A673 (cell line): Measurements from ENCODE around the gene RBFOX2. TPM values are rescaled to one million over a fixed set of nuclear protein-coding genes. Genes with fewer than 3 reads are reported as not detected.
A peak's percentile ranks its signal among the peaks of the same experiment; 100 is the strongest.

Experiments
- BruUV-seq: library from RNA; stranded (reverse); fragments of 400-500 nt; replicated peaks from 2 replicates; lab custom pipeline; 2021; lab: Mats Ljungman, UMichigan
- CTCF ChIA-PET: fragments of 300-600 bp; sonication (Branson Sonifier 250); formaldehyde crosslinking; loops from one replicate; lab custom pipeline; 2022; ENCODE audit warnings: antibody characterized with exemption; lab: Charles Lee
- POLR2A ChIA-PET: fragments of 300-600 bp; sonication (Branson Sonifier 250); formaldehyde crosslinking; loops from one replicate; lab custom pipeline; 2022; ENCODE audit warnings: antibody characterized with exemption; ENCODE audit not compliant: low non-redundant PET; lab: Charles Lee
- DNase-seq: peaks from one replicate; pipeline ENCODE4 v3.0.0-alpha.2; 2015; ENCODE audit warnings: low spot score
- H3K27ac ChIP-seq: fragments of 200-600 bp; sonication (generic); 2 replicates; pipeline ENCODE4 v1.5.1; 2016; ENCODE audit warnings: mixed run types, low read depth, mild to moderate bottlenecking, mixed read lengths, antibody characterized with exemption, low read length; ENCODE audit not compliant: poor library complexity, severe bottlenecking
- H3K27me3 ChIP-seq: fragments of 200-600 bp; sonication (generic); replicated peaks from 2 replicates; pipeline ENCODE4 v1.6.1; 2017; ENCODE audit warnings: mixed run types, low read depth, mild to moderate bottlenecking, mixed read lengths, antibody characterized with exemption, low read length; ENCODE audit not compliant: insufficient read depth, poor library complexity
- H3K36me3 ChIP-seq: fragments of 200-600 bp; sonication (generic); 2 replicates; pipeline ENCODE4 v1.6.1; 2016; ENCODE audit warnings: mixed run types, mild to moderate bottlenecking, mixed read lengths, antibody characterized with exemption, low read length; ENCODE audit not compliant: insufficient read depth, poor library complexity, severe bottlenecking
- H3K4me1 ChIP-seq: fragments of 200-600 bp; sonication (generic); 2 replicates; pipeline ENCODE4 v1.6.1; 2017; ENCODE audit warnings: mixed run types, mild to moderate bottlenecking, mixed read lengths, antibody characterized with exemption, low read length; ENCODE audit not compliant: insufficient read depth, poor library complexity, severe bottlenecking
- H3K4me3 ChIP-seq: fragments of 200-600 bp; sonication (generic); 2 replicates; pipeline ENCODE4 v1.5.1; 2016; ENCODE audit warnings: low read depth, mixed run types, mild to moderate bottlenecking, mixed read lengths, low read length; ENCODE audit not compliant: poor library complexity, severe bottlenecking
- H3K9me3 ChIP-seq: fragments of 200-600 bp; sonication (generic); 2 replicates; pipeline ENCODE4 v1.6.1; 2016; ENCODE audit warnings: mixed run types, low read depth, mild to moderate bottlenecking, mixed read lengths, antibody characterized with exemption, low read length; ENCODE audit not compliant: poor library complexity, severe bottlenecking
- CTCF ChIP-seq: fragments of 300-800, 200-600 bp; sonication (generic); conservative IDR thresholded peaks from 2 replicates; pipeline ENCODE4 v1.5.1; 2017; ENCODE audit warnings: low read depth, mild to moderate bottlenecking, antibody characterized with exemption, low read length, moderate library complexity, mixed read lengths
- EZH2 ChIP-seq: fragments of 200-600 bp; sonication (generic); IDR thresholded peaks from 2 replicates; pipeline ENCODE4 v1.6.1; 2017; ENCODE audit warnings: borderline replicate concordance, low read depth, mild to moderate bottlenecking, mixed read lengths, antibody characterized with exemption, low read length; ENCODE audit not compliant: poor library complexity, severe bottlenecking
- intact Hi-C: fragments of 100-400 bp; cut with micrococcal nuclease; formaldehyde crosslinking; loops from one replicate; pipeline ENCODE4 v1.10.0; 2022; ENCODE audit not compliant: unreplicated experiment
- total RNA-seq: library from RNA; stranded (reverse); gene quantifications from 2 replicates; pipeline ENCODE4 v1.2.3, GENCODE V29; 2021

Gene RBFOX2
- total RNA-seq, 1 experiment from 2014 or later = 142 TPM

GRCh38 chr22:35930933-35931332, 97.7 kb downstream of the RBFOX2 start:
- ChIA-PET CTCF (interaction anchor here (0.9 to 2.0 kb wide), 2 partner anchors 107 to 135 kb away, joined by 3 to 9 read pairs; no protein-coding TSS in a partner anchor), POLR2A (no interaction called here)

GRCh38 chr22:35928285-35928798, 100.3 kb downstream of the RBFOX2 start:
- peaks cover 16% of the 10 kb centered on the region for H3K4me1 ChIP-seq
- POLR2A ChIA-PET = no interaction called here
- no peak overlapping the region for H3K27ac ChIP-seq
- no peak overlapping the region for H3K4me3 ChIP-seq
- no TSS peak for BruUV-seq
- CTCF ChIA-PET = no interaction called here
- H3K27me3 ChIP-seq = no peaks in the 10 kb centered on the region
- H3K9me3 ChIP-seq = no peaks in the 10 kb centered on the region
- no peaks in the 10 kb centered on the region for H3K36me3 ChIP-seq
- DNase-seq = no peak
- intact Hi-C loops = no loop called here
- TF ChIP-seq EZH2 = no peak
- TF ChIP-seq CTCF = no peak

More at GRCh38 chr22:35930933-35931332, 97.7 kb downstream of the RBFOX2 start:
- Histone ChIP-seq H3K36me3 (no peaks in the 10 kb centered on the region), H3K4me1 (peaks cover 7% of the 10 kb centered on the region), H3K27ac (no peak overlapping the region), H3K4me3 (no peak overlapping the region), H3K27me3 (no peaks in the 10 kb centered on the region), H3K9me3 (no peaks in the 10 kb centered on the region)
- DNase-seq = peak; percentile 54
- no peak for TF ChIP-seq EZH2
- peak; percentile 70 for TF ChIP-seq CTCF
- no TSS peak for BruUV-seq
- intact Hi-C loops = loop anchor here (2.0 kb wide), 1 partner anchor 136 kb away; no protein-coding TSS in a partner anchor

- CTCF ChIA-PET = interaction anchor here (0.7 kb wide), 1 partner anchor 192 kb away, joined by 4 read pairs; no protein-coding TSS in a partner anchor
- Histone ChIP-seq H3K27ac (no peak overlapping the region), H3K36me3 (no peaks in the 10 kb centered on the region), H3K4me3 (no peak overlapping the region), H3K27me3 (no peaks in the 10 kb centered on the region), H3K9me3 (no peaks in the 10 kb centered on the region), H3K4me1 (peaks cover 60% of the 10 kb centered on the region)
- intact Hi-C loops = loop anchor here (5.0 kb wide), 1 partner anchor 104 kb away; the partner anchor contains the start of gene RBFOX2
- no TSS peak for BruUV-seq
- TF ChIP-seq CTCF (no peak), EZH2 (no peak)
- no peak for DNase-seq
- POLR2A ChIA-PET = interaction anchor here (0.5 kb wide), 1 partner anchor 148 kb away, joined by 8 read pairs; no protein-coding TSS in a partner anchor
Measured at GRCh38 chr22:35923026-35923425, 105.6 kb downstream of the RBFOX2 start.
